LNCaP clone FGC (cell line): ENCODE data around the gene COL7A1.

Source experiments
- DNase-seq: peaks from one replicate; pipeline ENCODE4 v3.0.0-alpha.2; 2011; ENCODE audit warnings: low read depth
- H3K4me3 ChIP-seq: 2 replicates; pipeline ENCODE4 v1.5.1; 2011; ENCODE audit warnings: mild to moderate bottlenecking, low read depth, low read length, control low read depth
- CTCF ChIP-seq: IDR thresholded peaks from 2 replicates; pipeline ENCODE4 v1.5.1; 2012; ENCODE audit warnings: mild to moderate bottlenecking; ENCODE audit not compliant: control insufficient read depth, insufficient read depth; ENCODE audit errors: extremely low read depth

The COL7A1 gene

GRCh38 chr3:48597408-48597800 lies 2.3 kb upstream of the COL7A1 start:
- TF ChIP-seq CTCF, result no peak
- H3K4me3 ChIP-seq, result no peak overlapping the region
- DNase-seq, result no peak

DNA sequence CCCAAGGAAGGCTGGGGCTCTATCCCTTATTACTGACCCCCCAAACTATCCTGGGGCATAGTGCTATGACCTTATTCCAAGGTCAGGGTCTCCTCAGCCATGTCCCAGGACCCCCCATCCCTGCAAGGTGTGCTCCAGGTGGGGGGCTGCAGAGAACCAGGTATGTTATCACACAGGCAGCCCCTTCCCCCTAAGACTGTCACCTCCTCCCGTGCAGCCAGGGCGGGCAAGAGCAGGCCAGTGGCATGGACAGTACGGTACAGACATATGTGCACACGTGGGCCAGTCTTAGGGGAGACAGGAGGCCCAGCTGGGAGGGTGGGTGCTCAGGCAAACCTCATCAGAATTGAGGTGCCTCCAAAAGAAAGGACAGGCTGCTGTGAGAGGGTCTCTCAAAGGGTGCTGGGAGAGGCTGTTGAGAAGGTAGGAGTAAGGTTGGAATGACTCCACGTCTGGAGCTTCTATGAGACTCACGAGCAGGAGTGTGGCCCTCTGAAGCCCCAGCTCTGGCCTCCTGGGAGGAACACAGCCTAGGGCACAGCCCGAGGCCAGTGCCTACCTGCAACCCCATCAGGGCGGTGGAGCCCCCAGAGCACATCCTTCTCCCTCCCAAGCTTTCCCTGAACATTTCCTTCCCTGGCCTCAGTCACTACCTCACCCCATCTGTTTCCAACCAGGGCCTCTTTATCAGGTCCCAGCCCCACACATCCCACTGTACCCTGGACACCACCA lies 1.7 kb upstream of the COL7A1 start:
- no peak overlapping the region for H3K4me3 ChIP-seq
- DNase-seq, result no peak

DNA sequence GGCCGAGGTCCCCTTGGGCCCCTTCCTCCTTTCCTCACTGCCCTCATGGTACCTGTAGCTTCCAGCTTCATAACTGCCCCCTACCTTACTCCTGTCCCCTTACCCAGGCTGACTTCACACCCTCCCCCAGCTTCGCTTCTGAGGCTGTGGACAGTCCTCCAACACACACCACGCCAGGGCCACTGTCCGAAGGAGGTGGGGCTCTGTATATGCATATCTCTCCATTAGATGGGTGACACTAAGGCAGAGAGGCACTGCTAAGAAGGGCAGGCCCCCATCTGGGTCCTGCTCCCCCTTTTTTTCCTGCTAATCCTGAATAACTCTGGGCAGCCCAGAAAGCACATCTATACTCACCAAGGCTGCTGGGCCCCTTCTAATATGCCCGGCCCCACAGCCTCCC lies 1.0 kb upstream of the COL7A1 start:
- TF ChIP-seq CTCF, result no peak
- no peak for DNase-seq
- no peak overlapping the region for H3K4me3 ChIP-seq

More for the DNA sequence above, 1.7 kb upstream of the COL7A1 start:
- no peak for TF ChIP-seq CTCF

DNA sequence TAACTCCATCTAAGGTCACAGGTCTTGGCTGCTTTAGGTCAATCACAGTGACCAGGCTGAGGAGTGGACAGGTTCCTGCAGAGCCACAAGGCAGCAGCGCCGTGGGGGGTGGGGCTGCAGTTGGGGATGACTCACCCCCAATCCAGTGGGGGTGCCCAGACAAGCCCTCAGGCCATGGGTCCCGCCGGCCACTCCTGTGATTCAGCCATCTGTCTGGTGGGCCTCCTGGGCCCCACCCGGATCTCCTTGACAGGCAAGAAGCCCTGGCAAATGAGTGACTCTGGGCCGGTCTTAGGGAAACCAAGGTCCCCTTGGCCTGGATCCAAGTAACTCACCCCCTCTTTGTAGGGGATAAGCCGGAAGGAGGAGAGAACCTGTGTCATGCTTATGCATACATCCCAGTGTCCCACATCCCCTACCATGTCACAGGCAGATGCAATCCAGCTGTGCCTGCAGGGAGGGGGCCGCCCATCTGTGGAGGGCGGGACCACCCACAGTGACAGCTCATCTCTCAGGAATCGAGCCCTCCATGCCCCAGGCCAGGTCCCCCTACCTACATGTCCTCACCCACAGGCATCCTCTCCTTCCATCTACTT lies 495 bp upstream of the COL7A1 start:
- TF ChIP-seq CTCF, result no peak

DNA sequence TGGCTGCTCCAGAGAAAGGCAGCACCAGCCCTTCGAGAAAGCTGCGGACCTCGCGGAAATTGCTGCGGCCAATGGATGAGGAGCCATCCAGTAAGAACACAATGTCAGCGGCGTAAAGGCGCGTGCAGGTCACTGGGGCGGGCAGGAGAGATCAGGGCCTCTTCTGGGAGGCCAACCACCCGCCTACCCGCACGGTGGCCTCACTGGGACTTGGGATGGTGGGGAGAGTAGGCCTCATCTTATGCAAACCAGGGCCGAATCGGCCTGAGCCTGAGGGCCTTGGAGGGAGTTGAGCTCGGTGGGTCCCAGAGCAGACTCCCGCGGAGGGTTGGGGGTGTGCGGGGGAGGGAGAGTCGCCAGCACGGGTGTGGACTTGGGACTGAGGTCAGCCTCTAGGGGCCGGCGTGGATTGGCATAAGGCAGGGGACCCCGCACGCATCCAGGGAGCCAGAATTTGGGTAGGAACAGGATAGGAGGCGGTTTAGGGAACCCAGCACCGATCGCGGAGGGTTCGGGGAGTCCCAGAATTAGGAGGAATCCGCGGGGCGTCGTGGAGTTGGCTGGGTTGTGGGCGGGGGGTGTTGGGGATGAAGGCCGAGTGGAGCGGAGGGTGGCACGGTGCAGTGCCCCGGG lies 596 bp downstream of the COL7A1 start:
- H3K4me3 ChIP-seq, result no peak overlapping the region
- TF ChIP-seq CTCF, result no peak
- DNase-seq, result no peak

More for the DNA sequence above, 495 bp upstream of the COL7A1 start:
- no peak for DNase-seq
- H3K4me3 ChIP-seq, result no peak overlapping the region

GRCh38 chr3:48593337-48593736 lies 1.8 kb downstream of the COL7A1 start:
- no peak for DNase-seq
- no peak overlapping the region for H3K4me3 ChIP-seq
- TF ChIP-seq CTCF, result no peak
